GM21360 (cell line): Measurements from ENCODE around the gene B3GNT5.

Source experiments
- ATAC-seq: cut with Tn5 transposase; IDR thresholded peaks from one replicate; pipeline ENCODE4 v1.9.1; 2021; ENCODE audit warnings: mild to moderate bottlenecking, moderate library complexity; ENCODE audit not compliant: unreplicated experiment

B3GNT5 gene

DNA sequence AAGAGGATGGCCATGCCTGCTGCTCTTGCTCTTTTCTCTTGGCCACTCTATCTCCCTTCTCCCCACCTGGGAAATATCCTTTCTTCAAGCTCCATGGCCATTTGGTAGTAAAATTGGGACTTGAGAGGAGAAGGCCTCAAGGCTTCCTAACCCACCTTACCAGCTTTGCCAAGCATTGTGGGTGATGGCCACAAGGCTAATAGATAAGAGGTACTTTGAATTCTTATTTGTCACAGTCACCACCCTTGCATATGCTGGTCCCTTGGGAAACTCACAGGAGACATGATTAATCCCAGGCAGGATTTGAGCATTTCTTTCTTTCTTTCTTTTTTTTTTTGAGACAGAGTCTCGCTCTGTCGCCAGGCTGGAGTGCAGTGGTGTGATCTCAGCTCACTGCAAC, 37.2 kb downstream of the B3GNT5 start:
- no peak for ATAC-seq

- ATAC-seq: no peak
Measured at GRCh38 chr3:183291497-183292031, 38.5 kb downstream of the B3GNT5 start.

DNA sequence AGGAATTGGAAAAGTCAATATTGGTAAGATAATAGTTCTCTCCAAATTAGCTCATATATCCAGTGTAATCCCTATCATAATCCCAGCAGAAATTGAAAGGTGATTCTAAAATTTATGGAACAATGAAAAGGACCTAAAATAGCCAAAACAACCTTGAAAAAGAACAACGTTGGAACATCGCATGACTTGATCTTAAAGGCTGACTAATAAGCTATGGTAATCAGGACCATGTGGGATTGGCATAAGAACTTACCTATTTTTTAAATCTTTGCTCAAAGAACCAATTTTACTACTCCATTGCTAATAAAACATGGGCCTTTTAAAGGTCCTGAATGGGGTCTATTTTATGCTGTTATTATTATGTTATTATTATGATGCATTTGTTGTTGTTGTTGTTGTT, 40.9 kb downstream of the B3GNT5 start:
- no peak for ATAC-seq

GRCh38 chr3:183295211-183295610, 42.2 kb downstream of the B3GNT5 start:
- no peak for ATAC-seq

GRCh38 chr3:183296944-183297343, 43.9 kb downstream of the B3GNT5 start:
- ATAC-seq: no peak

DNA sequence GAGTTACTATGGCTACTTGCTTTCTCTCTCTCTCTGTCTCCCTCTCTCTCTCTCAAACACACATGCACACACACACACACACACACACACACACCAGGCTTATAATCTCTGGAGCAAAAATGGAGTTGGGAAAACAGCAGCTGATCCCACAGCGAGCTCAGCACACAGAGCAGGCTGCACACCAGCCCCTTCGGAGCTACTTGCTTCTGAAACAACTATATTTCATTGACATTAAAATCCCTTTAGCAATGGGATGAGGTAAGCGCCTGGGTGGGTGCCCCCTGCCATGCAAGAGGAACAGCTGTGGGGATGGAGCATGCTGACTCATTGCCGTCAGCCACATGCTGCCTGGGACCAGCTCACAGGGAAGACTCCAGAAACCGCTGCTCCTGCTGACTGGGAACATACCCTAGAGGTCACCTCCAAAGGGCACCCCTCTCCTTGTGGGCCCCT, 45.7 kb downstream of the B3GNT5 start:
- no peak for ATAC-seq

- ATAC-seq: no peak
Measured at GRCh38 chr3:183299976-183300375, 46.9 kb downstream of the B3GNT5 start.

DNA sequence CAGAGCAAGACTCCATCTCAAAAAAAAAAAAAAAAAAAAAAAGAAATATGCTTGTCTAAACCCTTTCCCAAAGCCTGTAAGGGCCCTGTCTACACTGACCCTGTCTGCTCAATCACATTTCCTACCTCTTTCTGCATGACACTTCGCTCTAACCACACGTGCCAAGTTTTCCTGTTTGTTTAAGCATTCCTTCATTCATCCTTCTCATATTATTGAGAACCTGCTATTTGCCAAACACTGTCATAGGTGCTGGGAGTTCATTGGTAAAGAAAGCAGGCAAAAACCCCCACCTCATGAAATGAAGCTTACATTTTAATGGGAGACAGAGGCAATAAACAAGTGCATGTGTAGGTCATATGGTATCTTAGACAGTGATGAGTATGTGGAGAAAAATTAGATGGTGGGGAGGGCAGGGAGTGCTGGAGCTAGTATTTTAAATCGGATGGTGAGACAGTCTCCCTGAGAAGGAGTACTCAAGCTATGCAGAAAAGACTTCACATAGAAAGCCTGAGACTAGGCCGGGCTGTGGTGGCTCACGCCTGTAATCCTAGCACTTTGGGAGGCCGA, 48.0 kb downstream of the B3GNT5 start:
- ATAC-seq: no peak

DNA sequence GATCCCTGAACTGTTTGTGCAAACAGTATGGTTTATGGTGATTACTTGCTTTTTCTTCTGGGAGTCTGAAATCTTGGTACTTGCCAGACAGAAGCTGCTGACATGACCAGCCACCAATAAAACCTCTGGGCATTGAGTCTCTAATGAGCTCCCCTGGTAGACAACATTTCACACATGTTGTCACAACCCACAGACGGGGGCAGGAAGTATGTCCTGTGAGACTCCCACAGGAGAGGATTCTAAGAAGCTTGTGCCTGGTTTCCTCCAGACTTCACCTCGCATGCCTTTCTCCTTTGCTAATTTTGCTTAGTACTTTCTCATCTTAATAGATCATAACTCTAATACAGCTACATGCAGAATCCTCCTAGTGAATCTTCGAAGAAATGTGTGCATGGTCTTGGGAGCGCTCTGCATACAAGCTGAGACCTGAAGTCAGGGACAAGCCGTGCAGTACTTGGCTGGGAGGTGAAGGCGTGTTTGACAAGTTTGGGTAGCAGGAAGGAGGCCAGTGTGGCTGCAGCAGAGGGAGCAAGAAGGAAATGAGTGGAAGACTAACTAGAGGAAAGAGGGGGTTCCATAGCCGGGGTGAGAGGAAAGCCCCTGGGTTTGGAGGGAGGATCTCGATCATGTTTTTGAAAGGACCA, 49.0 kb downstream of the B3GNT5 start:
- no peak for ATAC-seq

DNA sequence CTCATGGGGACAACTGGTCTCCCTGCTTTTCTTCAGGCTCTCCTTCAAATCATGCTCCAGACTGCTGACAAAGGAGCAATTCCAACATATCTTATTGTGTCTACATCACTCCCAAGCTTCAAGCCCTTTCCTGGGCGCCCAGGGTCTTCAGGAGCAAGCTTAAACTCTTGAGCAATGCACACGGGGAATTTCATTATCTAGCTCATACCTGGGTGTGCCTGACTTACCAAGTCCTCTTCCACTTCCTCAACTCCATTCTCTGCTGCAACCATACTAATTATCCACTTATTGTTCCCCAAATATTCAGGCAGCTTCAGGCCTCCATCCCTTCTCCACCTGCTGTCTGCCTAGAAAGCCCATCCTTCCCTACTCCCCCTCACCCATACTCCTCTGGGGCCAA, 50.6 kb downstream of the B3GNT5 start:
- ATAC-seq: no peak

DNA sequence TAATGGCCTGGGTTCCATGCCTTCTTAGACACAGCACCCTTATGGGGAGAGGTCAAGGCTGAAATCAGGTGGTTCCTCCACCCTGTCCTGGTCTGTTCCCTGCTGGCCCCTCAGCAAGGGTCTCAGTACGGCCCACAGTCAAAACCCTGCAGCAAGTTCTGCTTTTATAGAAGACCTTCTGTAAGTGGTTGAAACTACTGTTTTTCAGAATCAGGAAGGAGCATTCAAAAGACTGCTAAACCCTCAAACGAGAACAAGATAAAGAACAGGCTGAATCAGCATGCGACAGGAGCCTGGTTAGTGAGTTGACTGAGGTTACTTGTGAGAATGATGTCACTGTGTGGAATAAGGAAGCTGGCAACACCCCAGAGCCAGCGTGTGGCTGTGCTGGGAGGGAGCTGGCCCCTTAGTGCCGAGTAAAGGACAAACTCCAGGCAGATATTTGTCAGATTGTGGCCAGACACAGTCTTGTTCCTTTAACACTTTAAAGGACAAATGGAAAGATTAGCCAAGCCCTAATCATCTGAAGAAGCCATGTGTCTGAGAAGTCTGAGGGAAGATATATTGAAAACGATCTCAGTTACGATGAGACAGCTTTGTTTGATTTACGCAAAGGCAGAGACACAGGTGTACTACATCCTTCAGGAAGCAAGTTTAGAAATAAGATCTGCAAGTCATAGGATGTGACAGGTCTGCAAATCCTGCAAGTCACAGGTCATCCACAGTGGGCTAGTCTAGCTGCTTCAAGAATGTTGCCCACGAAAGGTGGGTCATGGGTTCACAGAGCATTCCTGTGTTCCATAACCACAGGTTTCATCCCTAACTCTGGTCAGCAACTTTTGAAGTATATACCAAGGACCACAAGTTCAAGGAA, 54.0 kb downstream of the B3GNT5 start:
- ATAC-seq: no peak

GRCh38 chr3:183307749-183308148, 54.7 kb downstream of the B3GNT5 start:
- ATAC-seq: no peak

DNA sequence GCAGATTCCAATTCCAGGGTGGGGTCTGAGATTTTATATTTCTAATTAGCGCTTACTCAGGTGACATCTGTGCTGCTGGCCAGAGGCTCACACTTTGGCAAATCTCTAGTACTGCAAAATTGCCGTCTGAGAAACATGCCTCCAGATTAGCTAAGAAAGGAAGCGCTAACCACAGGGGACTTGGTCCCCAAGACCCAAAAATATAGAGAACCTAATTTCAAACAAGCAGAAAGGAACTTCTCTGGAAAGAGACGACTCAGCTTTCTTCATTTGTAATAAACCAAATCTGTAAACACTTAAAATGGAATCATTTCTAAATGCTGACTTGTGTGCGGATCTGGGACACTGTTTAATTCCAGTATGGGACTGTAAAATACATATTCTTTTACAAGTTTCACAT, 55.7 kb downstream of the B3GNT5 start:
- no peak for ATAC-seq

- no peak for ATAC-seq
Measured at GRCh38 chr3:183309276-183309675, 56.2 kb downstream of the B3GNT5 start.

DNA sequence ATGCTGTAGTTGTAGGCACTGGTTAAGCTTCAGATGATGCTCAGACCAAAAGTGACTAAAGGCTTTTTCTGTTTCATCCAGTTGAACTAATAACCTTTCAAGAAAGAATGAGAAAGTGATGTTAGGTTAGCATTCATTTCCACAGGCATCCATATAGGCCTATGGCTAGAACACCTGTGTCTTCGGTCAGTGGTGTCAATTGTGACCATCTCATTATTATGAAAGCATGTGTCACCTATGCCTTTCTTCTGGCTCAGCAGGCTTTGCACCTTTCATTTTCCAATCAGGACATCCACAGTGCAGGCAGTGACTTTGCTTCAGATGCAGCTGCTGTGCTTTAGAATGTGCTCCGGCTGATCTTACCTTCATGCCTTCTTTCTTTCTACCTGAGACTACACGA, 57.9 kb downstream of the B3GNT5 start:
- ATAC-seq: no peak

GRCh38 chr3:183312433-183312832, 59.4 kb downstream of the B3GNT5 start:
- no peak for ATAC-seq

DNA sequence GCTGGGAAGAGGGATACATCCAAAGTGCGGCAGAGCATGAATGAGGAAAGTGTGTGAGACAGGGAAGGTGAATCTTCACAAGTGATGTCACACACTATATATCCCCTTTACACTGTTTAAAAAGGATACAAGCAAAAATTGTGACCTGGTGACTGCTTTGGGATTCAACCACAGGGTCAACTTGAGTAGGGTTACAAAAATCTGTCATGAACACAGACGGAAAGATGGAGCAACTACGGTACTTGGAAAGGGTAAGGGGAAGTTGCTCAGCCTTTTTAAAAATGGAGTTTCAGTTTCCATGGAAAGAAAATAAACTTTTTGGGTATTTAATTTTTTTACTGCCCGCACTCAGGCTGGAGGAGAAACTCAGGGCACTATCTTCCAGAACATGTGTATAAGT, 60.3 kb downstream of the B3GNT5 start:
- ATAC-seq: no peak

- ATAC-seq: no peak
Measured at GRCh38 chr3:183313764-183314163, 60.7 kb downstream of the B3GNT5 start.

- ATAC-seq: no peak
Measured at GRCh38 chr3:183315739-183316138, 62.7 kb downstream of the B3GNT5 start.

- ATAC-seq: no peak
Measured at GRCh38 chr3:183317271-183317670, 64.2 kb downstream of the B3GNT5 start.
